Activated effector memory CD4-positive, alpha-beta T cell treated with Interleukin-2 at 50 U/mL for 16 hours (primary cell): ENCODE measurements around the gene MTX3.

Experiments used
- DNase-seq: peaks from one replicate; pipeline ENCODE4 v3.0.0-alpha.2; 2020

The MTX3 gene

DNA sequence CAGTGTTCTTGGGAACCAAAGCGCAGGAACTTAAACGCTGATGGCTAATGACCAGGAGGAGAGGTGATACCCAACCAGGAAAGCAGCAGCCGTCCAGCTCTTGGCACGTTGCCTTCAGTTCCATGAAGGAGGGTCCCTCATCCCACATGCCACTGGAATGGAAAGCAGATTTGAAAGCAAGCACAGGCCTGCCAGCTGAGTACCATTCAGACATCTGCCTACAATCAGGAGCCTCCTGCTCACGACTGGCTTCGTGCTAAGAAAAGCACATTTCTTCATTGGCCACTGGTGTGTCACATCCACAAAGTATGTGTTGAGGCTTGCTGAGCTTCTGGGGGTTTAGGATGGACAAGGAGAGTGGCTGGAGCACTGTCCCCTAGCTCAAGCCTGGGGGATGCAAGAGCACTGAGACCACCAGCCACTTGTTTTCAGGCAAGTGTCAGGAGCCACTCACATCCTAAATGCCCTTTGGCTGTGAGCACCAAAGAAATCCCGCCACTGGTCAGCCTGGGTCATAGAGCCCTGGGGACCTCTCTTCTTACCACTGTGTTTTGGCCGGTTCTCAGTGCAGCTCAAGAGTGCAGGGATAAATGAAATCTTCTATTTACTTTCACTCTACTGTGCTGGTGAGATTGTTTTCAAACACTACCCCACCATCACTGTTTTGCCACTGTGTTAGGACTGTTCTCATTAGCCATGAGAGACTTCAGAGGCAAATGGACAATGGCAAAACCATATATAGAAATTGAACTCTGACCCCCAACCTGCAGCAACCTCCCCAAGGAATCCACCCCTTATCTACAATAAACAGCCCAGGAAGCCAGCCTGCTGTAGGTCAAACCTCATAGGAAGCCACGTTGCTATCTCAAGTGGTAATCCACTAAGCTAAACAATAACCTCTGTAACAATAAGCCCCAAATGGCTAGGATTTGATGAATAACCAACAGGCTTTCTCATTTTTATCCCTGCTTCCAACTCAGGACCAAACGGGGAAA is 58.3 kb downstream of the MTX3 start:
- DNase-seq = no peak

DNA sequence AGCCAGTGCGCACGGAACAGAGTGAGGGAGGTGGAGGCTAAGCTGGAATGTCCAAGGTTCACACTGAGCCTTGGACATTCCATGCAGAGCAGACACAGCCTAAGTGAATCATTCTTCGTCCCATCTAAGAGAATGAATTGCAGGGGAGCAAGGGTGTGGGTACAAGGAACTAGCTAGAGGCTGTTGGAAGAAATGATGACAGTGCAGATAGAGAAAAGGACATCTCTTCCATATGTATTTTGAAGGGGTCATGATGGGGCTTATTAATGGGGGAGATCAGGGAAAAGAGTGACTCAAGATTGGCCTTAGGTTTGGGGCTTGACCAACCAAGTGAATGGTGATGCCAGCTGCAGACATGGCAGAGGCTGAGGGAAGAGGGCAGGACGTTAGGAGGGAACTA is 59.2 kb downstream of the MTX3 start:
- DNase-seq = no peak

DNA sequence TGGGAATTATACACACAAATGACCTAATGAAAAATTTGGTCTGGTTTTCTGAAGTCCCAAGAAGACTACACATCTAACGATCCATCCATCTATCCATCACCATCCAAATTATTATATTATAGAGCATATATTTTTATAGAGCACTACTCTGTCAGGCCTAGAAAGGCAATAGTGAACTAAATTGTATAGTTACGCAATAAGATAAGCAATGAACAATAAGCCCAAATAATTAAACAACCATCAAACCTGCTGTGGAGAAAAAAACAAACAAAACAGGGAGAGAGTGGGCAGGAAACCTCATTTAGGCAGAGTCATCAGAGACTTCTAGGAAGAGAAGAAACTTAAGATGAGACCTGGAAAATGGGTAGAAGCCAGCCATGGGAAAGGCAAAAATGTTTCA is 59.7 kb downstream of the MTX3 start:
- DNase-seq = no peak

DNA sequence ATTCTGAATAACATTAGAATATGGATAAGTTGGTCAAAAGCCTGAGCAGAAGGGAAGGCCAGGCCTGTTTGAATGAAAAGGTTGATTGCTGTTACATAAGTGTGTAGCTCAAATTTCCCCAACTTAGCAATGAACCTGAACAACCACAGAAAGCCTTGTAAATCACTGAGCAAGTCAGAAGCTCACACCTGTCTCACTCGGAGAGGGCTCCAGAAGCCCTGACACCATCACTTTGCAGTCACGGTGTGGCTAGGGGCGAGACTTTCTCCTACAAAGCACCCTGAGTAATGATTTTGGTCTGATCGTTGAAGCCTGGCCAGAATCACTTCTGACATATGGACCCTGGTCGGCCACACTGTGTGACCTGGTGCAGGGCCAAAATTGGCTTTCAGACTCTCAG is 62.0 kb downstream of the MTX3 start:
- DNase-seq = no peak
